LNCAP (cell line): Measurements from ENCODE around the gene DCAF15.

Experiments
- TF ChIP-seq, protein P1 (sequence below): fragments of 450-650 bp; IDR thresholded peaks from 2 replicates; pipeline ENCODE4 v1.5.1; 2017; ENCODE audit warnings: mild to moderate bottlenecking

Gene DCAF15, protein sequence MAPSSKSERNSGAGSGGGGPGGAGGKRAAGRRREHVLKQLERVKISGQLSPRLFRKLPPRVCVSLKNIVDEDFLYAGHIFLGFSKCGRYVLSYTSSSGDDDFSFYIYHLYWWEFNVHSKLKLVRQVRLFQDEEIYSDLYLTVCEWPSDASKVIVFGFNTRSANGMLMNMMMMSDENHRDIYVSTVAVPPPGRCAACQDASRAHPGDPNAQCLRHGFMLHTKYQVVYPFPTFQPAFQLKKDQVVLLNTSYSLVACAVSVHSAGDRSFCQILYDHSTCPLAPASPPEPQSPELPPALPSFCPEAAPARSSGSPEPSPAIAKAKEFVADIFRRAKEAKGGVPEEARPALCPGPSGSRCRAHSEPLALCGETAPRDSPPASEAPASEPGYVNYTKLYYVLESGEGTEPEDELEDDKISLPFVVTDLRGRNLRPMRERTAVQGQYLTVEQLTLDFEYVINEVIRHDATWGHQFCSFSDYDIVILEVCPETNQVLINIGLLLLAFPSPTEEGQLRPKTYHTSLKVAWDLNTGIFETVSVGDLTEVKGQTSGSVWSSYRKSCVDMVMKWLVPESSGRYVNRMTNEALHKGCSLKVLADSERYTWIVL

DNA sequence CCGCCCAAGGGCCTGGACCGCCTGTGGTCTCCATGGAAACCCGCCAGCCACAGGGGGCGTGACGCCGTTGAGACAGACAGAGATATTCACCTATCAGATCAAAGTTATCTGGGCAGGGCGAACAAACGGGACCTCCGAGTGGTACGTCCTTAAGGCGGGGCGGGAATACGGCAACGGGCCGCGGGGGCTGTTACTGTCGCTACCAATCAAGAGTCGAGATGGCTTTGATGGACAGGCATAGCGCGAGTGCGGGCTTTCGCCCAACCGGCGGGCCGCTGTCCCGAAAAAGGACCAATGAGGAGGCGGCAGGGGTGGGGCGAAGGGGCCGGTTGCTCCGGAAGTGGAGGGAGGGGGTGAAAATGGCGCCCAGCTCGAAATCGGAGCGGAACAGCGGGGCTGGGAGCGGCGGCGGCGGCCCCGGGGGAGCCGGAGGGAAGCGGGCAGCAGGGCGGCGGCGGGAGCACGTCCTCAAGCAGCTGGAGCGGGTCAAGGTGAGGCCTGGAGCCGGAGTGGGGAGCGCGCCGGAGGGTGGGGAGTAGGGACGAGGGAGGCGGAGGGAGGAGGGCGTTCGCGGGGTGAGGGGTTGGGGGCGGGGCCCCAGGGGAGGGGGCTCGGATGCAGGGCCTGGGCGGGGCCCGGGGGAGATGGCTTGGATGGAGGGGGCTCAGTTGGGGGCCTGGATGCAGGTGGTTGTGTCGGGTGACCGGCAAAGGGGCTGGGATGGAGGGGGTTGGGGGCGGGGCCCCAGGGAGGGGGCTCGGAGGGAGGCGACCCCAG is at the start of gene DCAF15:
DCAF15 (plus strand) TSS at position 356 of the 777 bp plus-strand sequence; CDS start at position 360, 4 bp downstream.
- TF ChIP-seq, protein P1, sequence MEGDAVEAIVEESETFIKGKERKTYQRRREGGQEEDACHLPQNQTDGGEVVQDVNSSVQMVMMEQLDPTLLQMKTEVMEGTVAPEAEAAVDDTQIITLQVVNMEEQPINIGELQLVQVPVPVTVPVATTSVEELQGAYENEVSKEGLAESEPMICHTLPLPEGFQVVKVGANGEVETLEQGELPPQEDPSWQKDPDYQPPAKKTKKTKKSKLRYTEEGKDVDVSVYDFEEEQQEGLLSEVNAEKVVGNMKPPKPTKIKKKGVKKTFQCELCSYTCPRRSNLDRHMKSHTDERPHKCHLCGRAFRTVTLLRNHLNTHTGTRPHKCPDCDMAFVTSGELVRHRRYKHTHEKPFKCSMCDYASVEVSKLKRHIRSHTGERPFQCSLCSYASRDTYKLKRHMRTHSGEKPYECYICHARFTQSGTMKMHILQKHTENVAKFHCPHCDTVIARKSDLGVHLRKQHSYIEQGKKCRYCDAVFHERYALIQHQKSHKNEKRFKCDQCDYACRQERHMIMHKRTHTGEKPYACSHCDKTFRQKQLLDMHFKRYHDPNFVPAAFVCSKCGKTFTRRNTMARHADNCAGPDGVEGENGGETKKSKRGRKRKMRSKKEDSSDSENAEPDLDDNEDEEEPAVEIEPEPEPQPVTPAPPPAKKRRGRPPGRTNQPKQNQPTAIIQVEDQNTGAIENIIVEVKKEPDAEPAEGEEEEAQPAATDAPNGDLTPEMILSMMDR, result no peak

DNA sequence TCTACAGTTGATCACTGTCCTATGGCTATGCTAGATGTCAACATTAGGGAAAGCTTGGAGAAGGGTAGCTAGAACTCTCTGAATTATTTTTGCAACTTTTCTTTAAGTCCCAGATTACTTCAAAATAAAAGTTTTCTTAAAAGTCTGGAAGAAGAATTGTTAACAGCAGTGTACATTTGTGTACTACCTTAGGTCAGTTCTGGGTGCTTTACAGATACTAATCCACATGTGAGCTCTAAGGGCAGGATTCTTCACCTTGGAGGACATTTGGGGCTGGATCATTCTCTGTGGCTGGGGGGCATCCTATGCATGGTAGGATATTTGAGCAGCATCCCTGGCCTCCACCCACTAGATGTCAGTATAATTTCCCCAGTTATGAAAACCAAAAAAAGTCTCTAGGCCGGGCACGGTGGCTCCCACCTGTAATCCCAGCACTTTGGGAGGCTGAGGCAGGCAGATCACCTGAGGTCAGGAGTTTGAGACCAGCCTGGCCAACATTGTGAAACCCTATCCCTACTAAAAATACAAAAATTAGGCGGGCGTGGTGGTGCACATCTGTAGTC is 49.2 kb upstream of the DCAF15 start:
- TF ChIP-seq, protein P1, result peak; percentile 34; the same call in 1 of the 2 replicates

DNA sequence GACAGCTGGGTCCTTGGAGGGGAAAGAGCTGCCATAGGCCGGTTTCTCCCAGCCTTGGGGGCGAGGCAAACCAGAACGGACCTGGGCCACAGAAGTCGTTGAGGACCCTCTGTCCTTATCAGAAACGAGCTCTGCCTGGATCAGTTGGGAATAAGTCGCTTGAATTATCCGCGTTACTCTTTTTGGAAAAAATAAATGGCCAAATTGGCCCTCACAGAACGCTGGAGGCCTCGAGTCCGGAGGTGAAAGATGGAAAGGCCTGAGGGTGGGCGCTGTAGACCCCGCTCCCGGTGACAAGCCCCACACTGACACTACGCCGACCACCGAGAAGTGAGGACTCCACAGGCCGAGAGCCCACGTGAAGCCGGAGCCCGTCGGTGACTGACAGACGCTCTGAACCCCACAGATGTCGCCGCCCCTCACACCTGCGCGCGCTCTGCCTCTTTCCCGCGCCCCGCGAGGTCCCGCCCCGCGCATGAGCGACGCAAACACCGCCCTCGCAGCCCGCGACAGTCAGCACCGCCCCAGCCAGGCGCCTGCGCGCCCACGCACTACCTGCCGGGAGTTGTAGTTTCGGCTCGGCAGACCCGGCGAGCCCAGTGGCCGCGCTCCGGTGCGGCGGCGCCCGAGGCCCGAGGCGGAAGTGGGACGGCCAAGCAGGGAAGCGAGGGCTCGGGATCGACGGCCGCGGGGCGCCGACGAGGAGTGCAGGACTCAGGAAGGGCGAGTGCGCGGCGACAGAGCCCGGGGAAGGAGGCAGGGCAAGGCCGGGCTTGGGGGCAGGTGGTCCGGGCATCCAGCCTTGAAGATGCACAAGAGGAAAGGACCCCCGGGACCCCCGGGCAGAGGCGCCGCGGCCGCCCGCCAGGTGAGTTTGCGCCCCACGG is 46.4 kb upstream of the DCAF15 start, which contains the start of the genes BRME1 and CC2D1A:
BRME1 (minus strand) TSS at position 484 of the 887 bp plus-strand sequence. CDS start 1,225 bp downstream, outside the sequence.
CC2D1A (plus strand) TSS at position 568 of the 887 bp plus-strand sequence; CDS start at position 809, 241 bp downstream.
- TF ChIP-seq, protein P1, result no peak

DNA sequence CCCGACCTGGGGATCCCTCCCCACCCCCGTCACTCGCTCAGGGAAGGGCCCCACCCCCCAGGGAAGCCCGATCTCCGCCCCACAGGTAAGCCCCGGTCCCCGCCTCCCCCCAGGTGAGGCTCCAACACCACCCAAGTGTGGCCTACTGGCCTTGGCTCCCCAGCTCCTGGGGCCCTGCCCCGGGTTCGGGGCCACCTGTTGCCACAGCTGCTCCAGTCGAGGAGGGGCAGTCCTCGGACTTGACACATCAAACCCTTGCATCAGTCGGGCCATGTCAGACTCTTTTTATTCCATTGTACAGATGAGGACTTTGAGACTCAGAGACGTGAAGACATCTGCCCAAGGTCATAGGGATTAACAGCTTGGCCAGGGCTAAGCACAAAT is 45.8 kb upstream of the DCAF15 start:
- TF ChIP-seq, protein P1, result no peak

DNA sequence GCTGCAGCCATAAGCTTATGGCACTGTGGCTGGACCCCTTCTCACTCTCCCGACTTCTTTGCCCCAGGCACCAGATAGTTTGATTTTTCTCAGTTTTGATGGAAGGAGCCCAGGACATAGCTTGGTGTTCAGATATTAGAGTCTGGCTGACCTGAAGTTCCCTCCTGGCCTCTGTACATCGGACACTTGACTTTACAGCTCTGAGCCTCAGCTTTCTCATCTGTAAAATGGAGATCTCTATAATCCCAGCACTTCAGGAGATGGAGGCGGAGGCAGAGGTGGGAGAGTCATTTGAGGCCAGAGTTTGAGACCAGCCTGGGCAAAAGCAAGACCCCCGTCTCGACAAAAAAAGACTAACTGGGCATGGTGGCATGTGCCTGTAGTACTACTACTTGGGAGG is 45.4 kb upstream of the DCAF15 start:
- TF ChIP-seq, protein P1, result no peak

DNA sequence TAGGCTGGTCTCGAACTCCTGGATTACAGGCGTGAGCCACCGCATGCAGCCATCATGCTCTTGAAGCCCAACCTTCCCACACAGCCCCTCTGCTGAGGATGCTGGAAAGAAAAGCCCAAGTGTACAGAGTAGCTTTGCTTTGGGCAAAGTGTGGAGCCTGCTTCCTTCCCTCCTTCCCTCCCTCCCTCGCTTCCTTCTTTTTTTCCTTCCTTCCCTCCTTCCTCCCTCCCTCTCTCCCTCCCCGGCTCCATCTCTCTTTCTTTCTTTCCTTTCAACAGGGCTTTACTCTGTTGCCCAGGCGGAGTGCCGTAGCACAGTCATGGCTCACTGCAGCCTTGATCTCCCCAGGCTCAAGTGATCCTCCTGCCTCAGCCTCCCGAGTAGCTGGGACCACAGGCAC is 43.6 kb upstream of the DCAF15 start:
- TF ChIP-seq, protein P1, result no peak
